GM19372 (cell line): ENCODE results near the gene DGKA.
"Not testable (repeated sequence)": the region's sequence is repeated elsewhere in the genome, so short reads cannot be mapped to it uniquely, and the experiment has no call there.

Source experiments
- ATAC-seq: cut with Tn5 transposase; IDR thresholded peaks from one replicate; pipeline ENCODE4 v1.9.1; 2021; ENCODE audit warnings: mild to moderate bottlenecking, low read depth, moderate library complexity; ENCODE audit not compliant: unreplicated experiment

The DGKA gene

DNA sequence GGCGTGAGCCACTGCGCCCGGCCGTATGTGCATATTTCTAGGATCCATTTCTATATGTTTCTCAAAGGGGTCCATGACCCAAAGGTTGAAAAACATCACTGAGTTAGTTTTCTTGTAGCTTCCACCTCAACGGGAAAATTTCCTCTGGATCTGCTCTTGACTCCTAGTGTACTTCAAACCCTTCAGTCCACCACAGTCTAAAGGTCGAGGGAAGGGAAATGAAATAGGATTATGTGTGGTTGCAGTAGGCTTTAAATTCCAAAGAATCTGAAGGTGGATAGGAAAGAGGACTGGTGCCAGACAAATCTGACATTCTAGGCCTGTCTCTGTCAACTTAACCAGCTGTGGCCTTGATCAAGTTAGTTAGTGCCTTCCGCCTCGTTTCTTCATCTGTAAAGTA is 64.4 kb downstream of the DGKA start:
- ATAC-seq: no peak

DNA sequence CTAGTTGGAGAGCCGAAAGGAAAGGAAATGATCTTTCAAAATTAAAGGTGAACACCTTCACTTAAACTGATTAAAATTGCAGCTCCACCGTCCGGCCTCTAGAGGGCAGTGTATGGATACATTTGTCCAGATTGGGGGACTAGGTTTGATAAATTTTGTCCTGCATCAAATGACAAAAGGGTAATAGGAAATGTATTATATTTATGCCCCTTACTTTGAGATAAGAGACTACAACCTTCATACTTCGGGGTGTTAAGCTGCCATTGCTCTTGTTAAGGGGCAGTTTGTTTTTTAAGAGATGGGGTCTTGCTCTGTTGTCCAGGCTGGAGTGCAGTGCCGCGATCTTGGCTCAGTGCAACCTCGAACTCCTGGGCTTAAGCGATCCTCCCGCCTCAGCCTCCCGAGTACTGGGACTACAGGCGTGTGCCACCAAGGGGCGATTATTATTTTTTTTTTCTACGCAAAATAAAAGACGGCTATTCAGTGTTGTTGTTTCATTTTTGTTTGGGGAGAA is 65.3 kb downstream of the DGKA start:
- no peak for ATAC-seq

DNA sequence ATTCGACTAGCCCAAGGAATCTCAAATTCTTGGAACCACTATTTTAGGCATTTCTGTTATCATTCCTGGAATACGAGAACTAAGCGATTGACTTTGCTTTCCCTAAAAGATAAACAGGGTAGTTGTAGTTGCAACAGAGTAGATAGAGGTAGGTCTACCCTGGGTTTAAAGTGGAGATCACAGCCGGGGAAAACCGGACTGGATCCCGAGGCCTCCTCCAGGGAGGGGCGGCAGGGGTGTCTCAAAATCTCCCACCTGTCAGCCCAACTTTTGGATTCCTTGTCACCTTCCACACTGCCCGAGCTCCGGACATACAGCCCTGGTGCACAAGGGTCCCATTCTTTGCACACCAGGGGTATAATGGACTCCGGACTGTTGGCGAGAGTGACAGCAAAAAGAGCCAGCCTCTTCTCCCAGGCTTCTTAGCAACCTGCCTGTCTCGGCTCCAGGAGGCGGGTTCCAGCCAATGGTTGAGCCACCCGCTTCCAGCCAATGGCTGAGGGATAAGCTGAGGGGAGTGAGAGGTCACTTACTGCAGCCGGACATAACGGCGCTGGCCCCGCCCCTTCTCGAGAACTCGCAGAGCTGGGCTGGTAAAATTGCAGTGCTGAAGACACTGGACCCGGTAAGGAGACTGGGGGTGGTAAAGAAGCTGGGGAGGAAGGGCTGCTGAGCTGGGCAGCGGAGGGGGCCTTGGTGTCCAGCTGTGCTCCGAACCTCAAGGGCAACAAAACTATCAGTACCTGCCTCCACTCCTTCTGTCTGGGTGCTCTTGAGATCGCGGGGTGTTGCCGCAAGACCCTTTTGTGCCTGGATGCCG is 66.0 kb downstream of the DGKA start, which contains the start of gene SUOX:
Gene SUOX (plus strand): TSS at position 562 of the 820 bp plus-strand sequence. CDS start 4,946 bp downstream, outside the sequence.
- peak; percentile 99 for ATAC-seq

DNA sequence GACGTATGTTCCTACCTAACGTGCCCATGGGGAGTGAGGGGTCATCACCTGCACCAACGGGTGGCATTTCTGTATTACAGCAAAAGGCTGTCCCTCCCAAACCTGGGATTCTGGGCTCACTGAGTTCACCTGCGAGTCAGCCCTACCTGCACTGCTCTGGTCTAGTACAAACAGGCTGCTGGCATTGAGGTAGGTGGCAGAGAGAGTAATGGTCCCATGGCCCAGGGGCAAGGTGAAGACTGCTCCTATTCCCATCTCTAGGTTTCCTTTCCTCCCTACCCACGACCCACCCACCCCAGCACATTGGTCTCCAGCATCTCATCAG is 66.5 kb downstream of the DGKA start:
- no peak for ATAC-seq

DNA sequence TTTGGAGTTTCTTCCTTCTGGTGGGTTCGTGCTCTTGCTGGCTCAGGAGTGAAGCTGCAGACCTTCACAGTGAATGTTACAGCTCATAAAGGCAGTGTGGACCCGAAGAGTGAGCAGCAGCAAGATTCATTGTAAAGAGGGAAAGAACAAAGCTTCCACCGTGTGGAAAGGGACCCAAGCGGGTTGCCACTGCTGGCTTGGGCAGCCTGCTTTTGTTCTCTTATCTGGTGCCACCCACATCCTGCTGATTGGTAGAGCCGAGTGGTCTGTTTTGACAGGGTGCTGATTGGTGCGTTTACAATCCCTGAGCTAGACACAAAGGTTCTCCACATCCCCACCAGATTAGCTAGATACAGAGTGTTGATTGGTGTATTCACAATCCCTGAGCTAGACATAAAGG is 68.6 kb downstream of the DGKA start:
- ATAC-seq: not testable (repeated sequence)

DNA sequence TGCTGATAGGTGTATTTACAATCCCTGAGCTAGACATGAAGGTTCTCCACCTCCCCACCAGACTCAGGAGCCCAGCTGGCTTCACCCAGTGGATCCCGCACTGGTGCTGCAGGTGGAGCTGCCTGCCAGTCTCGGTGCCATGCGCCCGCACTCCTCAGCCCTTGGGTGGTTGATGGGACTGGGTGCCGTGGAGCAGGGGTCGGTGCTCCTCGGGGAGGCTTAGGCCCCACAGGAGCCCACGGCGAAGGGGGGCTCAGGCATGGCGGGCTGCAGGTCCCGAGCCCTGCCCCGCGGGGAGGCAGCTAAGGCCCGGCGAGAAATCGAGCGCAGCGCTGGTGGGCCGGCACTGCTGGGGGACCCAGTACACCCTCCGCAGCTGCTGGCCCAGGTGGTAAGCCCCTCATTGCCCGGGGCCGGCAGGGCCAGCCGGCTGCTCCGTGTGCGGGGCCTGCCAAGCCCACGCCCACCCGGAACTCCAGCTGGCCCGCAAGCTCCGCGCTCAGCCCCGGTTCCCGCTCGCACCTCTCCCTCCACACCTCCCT is 69.1 kb downstream of the DGKA start:
- not testable (repeated sequence) for ATAC-seq

DNA sequence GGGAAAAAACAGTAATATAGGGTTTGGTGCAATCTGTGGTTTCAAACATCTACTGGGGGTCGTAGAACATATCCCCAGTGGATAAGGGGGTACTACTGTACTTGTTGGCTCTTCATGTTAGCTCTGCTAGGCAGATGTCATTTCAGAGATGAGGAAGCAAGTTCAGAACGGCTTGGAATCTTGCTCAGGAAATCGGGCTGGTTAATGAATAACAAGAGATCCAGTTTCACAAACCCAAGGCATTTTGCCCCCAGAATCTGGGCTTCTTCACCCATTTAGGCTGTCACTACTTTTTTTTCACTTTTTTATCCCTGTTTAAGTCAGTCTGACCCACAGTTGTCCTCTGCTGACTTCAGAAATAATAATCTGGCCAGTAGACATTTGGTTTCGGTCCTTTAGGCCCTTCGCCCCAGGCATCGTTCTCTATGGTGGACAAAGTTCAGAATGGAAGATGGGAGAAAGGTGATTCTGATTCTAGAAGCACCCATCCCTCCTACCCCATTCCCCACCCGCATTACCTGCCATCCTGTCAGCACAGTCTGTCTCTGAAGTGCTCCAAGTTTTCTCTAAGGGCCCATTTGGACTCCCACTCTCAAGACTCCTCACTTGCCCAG is 70.6 kb downstream of the DGKA start:
- no peak for ATAC-seq

DNA sequence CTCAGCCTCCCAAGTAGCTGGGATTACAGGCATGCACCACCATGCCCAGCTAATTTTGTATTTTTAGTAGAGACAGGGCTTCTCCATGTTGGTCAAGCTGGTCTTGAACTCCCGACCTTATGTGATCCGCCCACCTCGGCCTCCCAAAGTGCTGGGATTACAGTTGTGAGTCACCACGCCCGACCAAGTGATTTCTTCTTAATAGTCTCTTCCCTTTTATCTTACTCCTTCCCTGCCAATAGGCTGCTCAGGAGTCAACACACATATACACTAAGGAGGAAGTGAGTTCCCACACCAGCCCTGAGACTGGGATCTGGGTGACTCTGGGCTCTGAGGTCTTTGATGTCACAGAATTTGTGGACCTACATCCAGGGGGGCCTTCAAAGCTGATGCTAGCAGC is 72.4 kb downstream of the DGKA start:
- ATAC-seq: not testable (repeated sequence)
